GM12878 (cell line): ENCODE measurements around the gene AIFM3. TPM values are rescaled to one million over a fixed set of nuclear protein-coding genes. Genes with fewer than 3 reads are reported as not detected.

Experiments
- ATAC-seq: fragments of 200-7000 bp; cut with Tn5 transposase; 3 replicates; pipeline ENCODE4 v1.9.1; 2020; ENCODE audit warnings: mild to moderate bottlenecking, moderate library complexity
- BruUV-seq: library from RNA; stranded (reverse); fragments of 400-500 nt; replicated peaks from 2 replicates; lab custom pipeline; 2021; lab: Mats Ljungman, UMichigan
- CTCF ChIA-PET: fragments of 300-600 bp; sonication (Branson Sonifier 250); formaldehyde crosslinking; extraction: SDS; loops from one replicate; lab custom pipeline; 2021; ENCODE audit warnings: inconsistent platforms; lab: Yijun Ruan, JAX
- POLR2A ChIA-PET: fragments of 350-600 bp; formaldehyde crosslinking; extraction: SDS; loops from one replicate; lab custom pipeline; 2021; ENCODE audit warnings: inconsistent platforms; lab: Charles Lee
- RAD21 ChIA-PET: fragments of 300-600 bp; sonication (Branson Sonifier 250); formaldehyde crosslinking; loops from one replicate; lab custom pipeline; 2023; ENCODE audit warnings: antibody characterized with exemption; ENCODE audit not compliant: unreplicated experiment; lab: Charles Lee
- SMC1A ChIA-PET: fragments of 300-600 bp; sonication (Branson Sonifier 250); formaldehyde crosslinking; loops from one replicate; lab custom pipeline; 2023; ENCODE audit not compliant: unreplicated experiment, uncharacterized antibody; lab: Charles Lee
- DNase-seq: peaks from one replicate; pipeline ENCODE4 v3.0.0-alpha.2; 2011; ENCODE audit warnings: low read depth, low spot score
- FAIRE-seq: peaks from 3 replicates; lab custom pipeline; 2011; peaks lifted over from hg19 to GRCh38; lab: Jason Lieb, UNC
- H2AFZ ChIP-seq: 2 replicates; pipeline ENCODE4 v1.6.0; 2011; ENCODE audit warnings: low read depth, low read length, control low read depth; ENCODE audit not compliant: control insufficient read depth
- H3K27ac ChIP-seq: 2 replicates; pipeline ENCODE4 v1.5.1; 2011; ENCODE audit warnings: control low read depth; ENCODE audit not compliant: control insufficient read depth, insufficient read depth
- H3K27me3 ChIP-seq, 2 experiments: replicated peaks in 1 of 2; 2 replicates each; pipeline versions ENCODE4 v1.6.0 to v1.6.1; 2011; ENCODE audit warnings: low read length in 1 of 2; ENCODE audit not compliant: control insufficient read depth in 2 of 2, insufficient read depth in 2 of 2
- H3K36me3 ChIP-seq, 2 experiments: 2 replicates each; pipeline ENCODE4 v1.5.1; 2011; ENCODE audit warnings: low read length in 1 of 2; ENCODE audit not compliant: control insufficient read depth in 2 of 2, insufficient read depth in 2 of 2
- H3K4me1 ChIP-seq: 2 replicates; pipeline ENCODE4 v1.6.1; 2011; ENCODE audit warnings: mild to moderate bottlenecking, low read length, moderate library complexity, mixed read lengths; ENCODE audit not compliant: control insufficient read depth, insufficient read depth
- H3K4me2 ChIP-seq: 2 replicates; pipeline ENCODE4 v1.6.0; 2011; ENCODE audit warnings: control low read depth; ENCODE audit not compliant: control insufficient read depth, insufficient read depth
- H3K4me3 ChIP-seq: fragments of 200-600 bp; sonication (generic); 2 replicates; pipeline ENCODE4 v1.5.1; 2016
- H3K79me2 ChIP-seq: 2 replicates; pipeline ENCODE4 v1.6.0; 2011; ENCODE audit warnings: low read length; ENCODE audit not compliant: control insufficient read depth, insufficient read depth
- H3K9ac ChIP-seq: 2 replicates; pipeline ENCODE4 v1.8.0; 2011; ENCODE audit warnings: low read length, control low read depth, mixed read lengths; ENCODE audit not compliant: control insufficient read depth, insufficient read depth
- H3K9me3 ChIP-seq: replicated peaks from 3 replicates; pipeline ENCODE4 v1.5.1; 2011; ENCODE audit warnings: mild to moderate bottlenecking, low read length; ENCODE audit not compliant: control insufficient read depth, insufficient read depth
- H4K20me1 ChIP-seq: 2 replicates; pipeline ENCODE4 v1.6.0; 2011; ENCODE audit not compliant: control insufficient read depth, insufficient read depth
- BRCA1 ChIP-seq: IDR thresholded peaks from 2 replicates; pipeline ENCODE4 v1.6.1; 2011; ENCODE audit warnings: low read depth, low read length, improper control_type of control experiment
- EED ChIP-seq: sonication (generic); IDR thresholded peaks from 2 replicates; pipeline ENCODE4 v1.6.1; 2016; ENCODE audit warnings: antibody characterized with exemption, low read depth
- MXI1 ChIP-seq: fragments of 150-350 bp; IDR thresholded peaks from 2 replicates; pipeline ENCODE4 v1.6.1; 2011; ENCODE audit warnings: low read depth, mild to moderate bottlenecking, inconsistent platforms, low read length, improper control_type of control experiment
- POLR2A ChIP-seq: IDR thresholded peaks from 2 replicates; pipeline ENCODE4 v1.6.1; 2011; ENCODE audit warnings: low read depth, mild to moderate bottlenecking, low read length
- POLR2AphosphoS5 ChIP-seq: IDR thresholded peaks from 2 replicates; pipeline ENCODE4 v1.6.1; 2011; ENCODE audit warnings: mild to moderate bottlenecking, low read length, inconsistent platforms
- TARDBP ChIP-seq: IDR thresholded peaks from 2 replicates; pipeline ENCODE4 v1.6.1; 2016; ENCODE audit warnings: borderline replicate concordance
- ZNF24 ChIP-seq: fragments of 450-650 bp; IDR thresholded peaks from 2 replicates; pipeline ENCODE4 v1.6.1; 2017; ENCODE audit warnings: antibody characterized with exemption, mild to moderate bottlenecking
- WGBS: methylation state at CpG from one replicate; pipeline ENCODE4 v1.1.6; 2016; ENCODE audit warnings: low lambda C conversion rate; ENCODE audit not compliant: insufficient replicate concordance, insufficient coverage; ENCODE audit errors: missing lambda C conversion rate; 5-methylcytosine and 5-hydroxymethylcytosine counted together
- in situ Hi-C: fragments of 300-500 bp; cut with MboI; formaldehyde crosslinking; loops from 9 replicates; pipeline ENCODE4 v1.14.3; 2018; ENCODE audit warnings: mixed read lengths
- intact Hi-C: fragments of 100-400 bp; cut with micrococcal nuclease; formaldehyde crosslinking; loops from one replicate; pipeline ENCODE4 v1.14.2; 2022; ENCODE audit not compliant: unreplicated experiment
- polyA plus RNA-seq, 11 experiments: library from polyadenylated mRNA; depleted of rRNA in 4 of 11; unstranded in 6 of 11; stranded (reverse) in 5 of 11; fragments of >200 nt; fragmentation: Nextera tagmentation in 4 of 11; fragmentation: Illumina TruSeq in 1 of 11; extraction: Ambion mirVana in 4 of 11; extraction: Trizol in 1 of 11; gene quantifications; 1 replicate in 1 of 11; 2 replicates in 10 of 11; pipeline versions ENCODE4 v1.2.1 to v1.2.3, GENCODE V29; 2011 to 2016; ENCODE audit warnings: inconsistent platforms in 2 of 11, missing spikeins in 2 of 11, low read depth in 1 of 11
- total RNA-seq, 4 experiments: library from RNA; depleted of rRNA in 3 of 4; stranded (reverse); fragments of >200 nt in 3 of 4; fragmentation: Illumina TruSeq in 1 of 4; extraction: Trizol in 1 of 4; gene quantifications; 2 replicates each; pipeline versions ENCODE4 v1.2.1 to v1.2.3, GENCODE V29; 2013 to 2021
- TF ChIP-seq, protein P1 (sequence below): fragments of 450-650 bp; formaldehyde crosslinking; IDR thresholded peaks from 2 replicates; pipeline ENCODE4 v1.4.0; 2022; ENCODE audit warnings: mild to moderate bottlenecking, moderate library complexity

The AIFM3 gene
- total and polyA plus RNA-seq, 10 of the 15 experiments (the other 5 are each of a cell fraction or from before 2014, with no cell fraction given) = 0.06 to 0.34 (median 0.21) TPM; not detected in 6

DNA sequence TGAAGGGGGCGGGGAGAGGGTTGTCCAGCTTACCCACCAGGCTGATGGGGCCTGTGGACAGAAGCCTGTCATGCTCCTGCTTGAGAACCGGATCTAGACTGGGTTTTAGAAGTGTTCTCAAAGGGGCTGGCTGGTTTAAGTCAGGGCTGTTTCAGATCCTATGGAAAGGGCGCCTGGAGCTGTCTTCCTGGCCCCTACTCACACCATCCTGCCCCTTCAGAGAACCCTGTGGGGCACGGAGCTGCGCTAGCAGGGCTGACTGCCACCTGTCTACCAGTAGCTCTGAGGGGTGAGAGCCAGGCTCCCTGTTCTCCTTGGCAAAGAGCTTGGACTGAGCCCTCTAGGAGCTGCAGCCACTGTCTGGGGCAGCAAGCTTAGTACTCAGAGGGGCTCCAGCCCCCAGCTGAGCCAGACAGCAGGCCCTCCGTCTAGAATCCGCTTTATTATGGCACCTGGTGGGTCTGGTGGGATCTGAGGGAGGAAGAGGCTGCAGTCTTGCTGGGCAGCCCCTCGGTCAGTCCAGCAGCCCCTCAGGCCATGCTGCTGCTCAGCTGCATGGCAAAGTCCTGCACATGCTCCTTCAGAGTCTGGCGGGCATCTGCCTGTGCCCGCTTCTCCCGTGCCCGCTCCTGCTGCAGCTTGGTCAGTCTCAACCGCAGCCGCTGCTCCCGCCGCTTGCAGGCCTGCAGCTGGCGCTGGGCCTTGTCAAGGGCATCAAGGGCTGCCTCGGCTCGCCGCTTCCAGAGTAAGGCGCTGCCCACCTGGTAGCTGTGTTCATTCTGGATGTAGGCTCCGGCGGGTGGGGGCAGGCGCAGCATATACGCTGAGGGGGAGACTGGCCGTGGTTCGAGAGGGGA, 32.5 kb downstream of the AIFM3 start:
- no peak for ATAC-seq
- POLR2A ChIA-PET = interaction anchor here (1.1 kb wide), 1 partner anchor 10 kb away, joined by 3 read pairs; no protein-coding TSS in a partner anchor
- Histone ChIP-seq H4K20me1 (no peaks in the 10 kb centered on the region), H3K4me2 (peak overlapping the region; percentile 90), H2AFZ (no peak overlapping the region), H3K4me1 (peaks cover 5% of the 10 kb centered on the region), H3K9me3 (no peaks in the 10 kb centered on the region), H3K9ac (no peak overlapping the region; the same call in 1 of the 2 replicates), H3K79me2 (peaks cover 21% of the 10 kb centered on the region), H3K4me3 (no peak overlapping the region), H3K27ac (no peak overlapping the region), H3K27me3 (no peaks in the 10 kb centered on the region), H3K36me3 (peaks cover 2 to 4% of the 10 kb centered on the region in 2 experiments; a peak in 1 of 4 replicates)
- no peak for DNase-seq
- BruUV-seq = no TSS peak
- CTCF ChIA-PET = interaction anchor here (1.8 kb wide), 1 partner anchor 18 kb away, joined by 11 read pairs; the partner anchor contains the start of gene LZTR1
- SMC1A ChIA-PET = no interaction called here
- RAD21 ChIA-PET = no interaction called here
- TF ChIP-seq POLR2AphosphoS5 (0 out of 2 replicates have a peak, but pooled peaks have one; percentile 43), EED (no peak)
- intact Hi-C loops = no loop called here
- FAIRE-seq = no peak
- WGBS = 97% methylated on average over 27 of the region's 27 CpGs
- in situ Hi-C loops = no loop called here

DNA sequence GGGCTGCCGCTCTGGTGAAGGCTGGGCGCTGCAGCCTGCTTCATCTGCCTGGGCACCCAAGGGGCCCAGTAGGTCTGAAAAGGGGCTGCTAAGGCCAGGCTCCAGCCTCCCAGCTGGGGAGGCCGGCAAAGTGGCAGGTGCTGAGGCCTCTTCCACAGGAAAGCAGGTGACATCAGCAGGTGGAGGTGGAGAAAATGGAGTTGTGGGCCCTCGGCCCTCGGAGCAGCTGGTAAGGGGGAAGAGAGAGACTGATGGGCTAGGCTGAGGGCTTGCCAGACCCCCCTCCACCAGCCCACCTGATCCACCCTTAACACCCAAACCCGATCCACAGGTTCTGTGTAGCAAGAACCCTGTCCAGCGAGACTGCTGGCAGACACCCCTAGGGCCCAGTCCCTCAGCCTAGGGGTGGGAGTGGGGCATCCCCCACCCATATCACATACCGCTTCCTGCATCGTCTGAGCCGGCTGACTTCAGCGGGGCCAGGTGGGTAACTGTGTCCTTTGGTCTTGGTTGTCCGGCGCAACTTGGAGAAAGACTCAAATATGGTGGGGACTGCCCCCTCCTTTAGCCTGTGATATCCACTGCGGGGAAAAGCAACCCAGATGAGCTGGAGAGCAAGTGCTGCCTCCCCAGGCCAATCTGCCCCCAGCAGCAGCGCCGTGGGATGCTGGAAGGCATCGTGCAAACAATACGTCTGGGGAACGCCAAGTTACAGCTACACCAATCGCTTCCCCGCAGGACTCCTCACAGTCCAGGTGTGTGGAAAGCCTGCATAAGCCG, 33.3 kb downstream of the AIFM3 start:
- Histone ChIP-seq H3K27ac (peak overlapping the region; percentile 96), H4K20me1 (no peaks in the 10 kb centered on the region), H3K27me3 (no peaks in the 10 kb centered on the region), H3K4me3 (peak overlapping the region; percentile 80), H3K9me3 (no peaks in the 10 kb centered on the region), H3K79me2 (peaks cover 21% of the 10 kb centered on the region), H3K9ac (peak overlapping the region; percentile 91), H3K4me2 (peak overlapping the region; percentile 90), H3K36me3 (peaks cover 2 to 4% of the 10 kb centered on the region in 2 experiments; a peak in 1 of 4 replicates), H2AFZ (no peak overlapping the region), H3K4me1 (peaks cover 5% of the 10 kb centered on the region)
- SMC1A ChIA-PET = no interaction called here
- no TSS peak for BruUV-seq
- POLR2A ChIA-PET = interaction anchor here (0.6 to 1.1 kb wide), 2 partner anchors 11 to 83 kb away, joined by 3 read pairs; partner anchors contain the start of gene CRKL
- no peak for FAIRE-seq
- no peak for ATAC-seq
- RAD21 ChIA-PET = no interaction called here
- CTCF ChIA-PET = interaction anchor here (0.6 to 1.8 kb wide), 2 partner anchors 18 to 1322 kb away, joined by 4 to 11 read pairs; partner anchors contain the start of gene LZTR1
- intact Hi-C loops (no loop called here), in situ Hi-C loops (no loop called here)
- WGBS = 30% methylated on average over 20 of the region's 22 CpGs
- DNase-seq = no peak
- TF ChIP-seq POLR2A (no peak), TARDBP (no peak), BRCA1 (no peak), MXI1 (no peak), ZNF24 (no peak)
- TF ChIP-seq, protein P1, sequence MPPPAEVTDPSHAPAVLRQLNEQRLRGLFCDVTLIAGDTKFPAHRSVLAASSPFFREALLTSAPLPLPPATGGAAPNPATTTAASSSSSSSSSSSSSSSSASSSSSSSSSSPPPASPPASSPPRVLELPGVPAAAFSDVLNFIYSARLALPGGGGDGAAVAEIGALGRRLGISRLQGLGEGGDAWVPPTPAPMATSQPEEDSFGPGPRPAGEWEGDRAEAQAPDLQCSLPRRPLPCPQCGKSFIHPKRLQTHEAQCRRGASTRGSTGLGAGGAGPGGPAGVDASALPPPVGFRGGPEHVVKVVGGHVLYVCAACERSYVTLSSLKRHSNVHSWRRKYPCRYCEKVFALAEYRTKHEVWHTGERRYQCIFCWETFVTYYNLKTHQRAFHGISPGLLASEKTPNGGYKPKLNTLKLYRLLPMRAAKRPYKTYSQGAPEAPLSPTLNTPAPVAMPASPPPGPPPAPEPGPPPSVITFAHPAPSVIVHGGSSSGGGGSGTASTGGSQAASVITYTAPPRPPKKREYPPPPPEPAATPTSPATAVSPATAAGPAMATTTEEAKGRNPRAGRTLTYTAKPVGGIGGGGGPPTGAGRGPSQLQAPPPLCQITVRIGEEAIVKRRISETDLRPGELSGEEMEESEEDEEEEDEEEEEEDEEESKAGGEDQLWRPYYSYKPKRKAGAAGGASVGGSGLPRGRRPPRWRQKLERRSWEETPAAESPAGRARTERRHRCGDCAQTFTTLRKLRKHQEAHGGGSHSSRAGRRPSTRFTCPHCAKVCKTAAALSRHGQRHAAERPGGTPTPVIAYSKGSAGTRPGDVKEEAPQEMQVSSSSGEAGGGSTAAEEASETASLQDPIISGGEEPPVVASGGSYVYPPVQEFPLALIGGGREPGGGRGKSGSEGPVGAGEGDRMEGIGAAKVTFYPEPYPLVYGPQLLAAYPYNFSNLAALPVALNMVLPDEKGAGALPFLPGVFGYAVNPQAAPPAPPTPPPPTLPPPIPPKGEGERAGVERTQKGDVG (CRISPR knock-in tag) = no peak
